ENCODE results near the gene RHOU. TPM values are rescaled to one million over a fixed set of nuclear protein-coding genes. Genes with fewer than 3 reads are reported as not detected.

RHOU gene
- total RNA-seq, 1 experiment from 2014 or later, result 0.26 TPM

GRCh38 chr1:228763561-228763960 is 28.3 kb downstream of the RHOU start:
- no peak overlapping the region for H3K4me2 ChIP-seq (ENCODE audit: low read length)
- H3K9me3 ChIP-seq (ENCODE audit: low read length), result no peaks in the 10 kb centered on the region
- no peaks in the 10 kb centered on the region for H3K79me2 ChIP-seq (ENCODE audit: low read length)
- H3K4me3 ChIP-seq (ENCODE audit: low read length), result no peak overlapping the region
- intact Hi-C loops (cut with micrococcal nuclease), result no loop called here
- H3K4me1 ChIP-seq (ENCODE audit: insufficient read depth, low read length), result no peaks in the 10 kb centered on the region
- H4K20me1 ChIP-seq (ENCODE audit: low read length), result no peaks in the 10 kb centered on the region
- H3K36me3 ChIP-seq (ENCODE audit: low read depth, low read length), result no peaks in the 10 kb centered on the region
- ATAC-seq, result no peak
- TF ChIP-seq CTCF (conservative IDR thresholded peaks at IDR 0.05; ENCODE audit: low read depth, low read length) (no peak), EZH2 (IDR thresholded peaks at IDR 0.05; ENCODE audit: low read length, unreplicated experiment) (no peak), EZH2phosphoT487 (IDR thresholded peaks at IDR 0.05; ENCODE audit: borderline replicate concordance, low read length) (no peak)
- peaks cover 89% of the 10 kb centered on the region for H3K27me3 ChIP-seq (ENCODE audit: low read length)
- H3F3A ChIP-seq (ENCODE audit: low read length, unreplicated experiment), result no peaks in the 10 kb centered on the region
- POLR2A ChIA-PET (ENCODE audit: unreplicated experiment), result no interaction called here
- BruUV-seq (replicated peaks), result no TSS peak
- H3K9me2 ChIP-seq (replicated peaks; ENCODE audit: low read length), result no peaks in the 10 kb centered on the region
- CTCF ChIA-PET, result no interaction called here
- H2AFZ ChIP-seq (ENCODE audit: low read length), result no peak overlapping the region
- no peak overlapping the region for H3K9ac ChIP-seq (ENCODE audit: low read length)
- no peak overlapping the region for H3K27ac ChIP-seq (ENCODE audit: low read length)
- no peak for DNase-seq

GRCh38 chr1:228765168-228765946 is 30.1 kb downstream of the RHOU start:
- Histone ChIP-seq H3K36me3 (ENCODE audit: low read depth, low read length) (no peaks in the 10 kb centered on the region), H3K9ac (ENCODE audit: low read length) (no peak overlapping the region), H3K4me2 (ENCODE audit: low read length) (no peak overlapping the region), H3K27ac (ENCODE audit: low read length) (no peak overlapping the region), H3K9me2 (replicated peaks; ENCODE audit: low read length) (no peaks in the 10 kb centered on the region), H4K20me1 (ENCODE audit: low read length) (no peaks in the 10 kb centered on the region), H3K4me3 (ENCODE audit: low read length) (no peak overlapping the region), H3K9me3 (ENCODE audit: low read length) (no peaks in the 10 kb centered on the region), H3K27me3 (ENCODE audit: low read length) (peaks cover 89% of the 10 kb centered on the region), H3K79me2 (ENCODE audit: low read length) (no peaks in the 10 kb centered on the region), H2AFZ (ENCODE audit: low read length) (no peak overlapping the region), H3F3A (ENCODE audit: low read length, unreplicated experiment) (no peaks in the 10 kb centered on the region), H3K4me1 (ENCODE audit: insufficient read depth, low read length) (no peaks in the 10 kb centered on the region)
- POLR2A ChIA-PET (ENCODE audit: unreplicated experiment), result no interaction called here
- CTCF ChIA-PET, result no interaction called here
- no TSS peak for BruUV-seq (replicated peaks)
- DNase-seq (no peak), ATAC-seq (no peak)
- no peak for TF ChIP-seq EZH2phosphoT487 (IDR thresholded peaks at IDR 0.05; ENCODE audit: borderline replicate concordance, low read length)
- no peak for TF ChIP-seq EZH2 (IDR thresholded peaks at IDR 0.05; ENCODE audit: low read length, unreplicated experiment)
- TF ChIP-seq CTCF (conservative IDR thresholded peaks at IDR 0.05; ENCODE audit: low read depth, low read length), result no peak
- intact Hi-C loops (cut with micrococcal nuclease), result no loop called here

- Histone ChIP-seq H3K9me3 (ENCODE audit: low read length) (no peaks in the 10 kb centered on the region), H3K36me3 (ENCODE audit: low read depth, low read length) (no peaks in the 10 kb centered on the region), H4K20me1 (ENCODE audit: low read length) (no peaks in the 10 kb centered on the region), H3K4me3 (ENCODE audit: low read length) (no peak overlapping the region), H3K79me2 (ENCODE audit: low read length) (no peaks in the 10 kb centered on the region), H2AFZ (ENCODE audit: low read length) (no peak overlapping the region), H3F3A (ENCODE audit: low read length, unreplicated experiment) (no peaks in the 10 kb centered on the region), H3K9ac (ENCODE audit: low read length) (no peak overlapping the region), H3K27me3 (ENCODE audit: low read length) (peaks cover 83% of the 10 kb centered on the region), H3K4me2 (ENCODE audit: low read length) (no peak overlapping the region), H3K27ac (ENCODE audit: low read length) (no peak overlapping the region), H3K9me2 (replicated peaks; ENCODE audit: low read length) (no peaks in the 10 kb centered on the region), H3K4me1 (ENCODE audit: insufficient read depth, low read length) (no peaks in the 10 kb centered on the region)
- ChIA-PET POLR2A (ENCODE audit: unreplicated experiment) (no interaction called here), CTCF (no interaction called here)
- ATAC-seq, result no peak
- TF ChIP-seq EZH2 (IDR thresholded peaks at IDR 0.05; ENCODE audit: low read length, unreplicated experiment) (no peak), EZH2phosphoT487 (IDR thresholded peaks at IDR 0.05; ENCODE audit: borderline replicate concordance, low read length) (no peak), CTCF (conservative IDR thresholded peaks at IDR 0.05; ENCODE audit: low read depth, low read length) (no peak)
- no peak for DNase-seq
- intact Hi-C loops (cut with micrococcal nuclease), result no loop called here
- BruUV-seq (replicated peaks), result no TSS peak
Measured at GRCh38 chr1:228766788-228767187, 31.5 kb downstream of the RHOU start.

Measured in PC-3 (cell line).